OCI-M2 (cell line): ENCODE results near the gene DGKH.
"Not testable (repeated sequence)": the region's sequence is repeated elsewhere in the genome, so short reads cannot be mapped to it uniquely, and the experiment has no call there.

Source experiments
- DNase-seq: peaks from one replicate; lab custom pipeline; 2025; ENCODE audit not compliant: unreplicated experiment; lab: John Stamatoyannopoulos, UW

The DGKH gene

DNA sequence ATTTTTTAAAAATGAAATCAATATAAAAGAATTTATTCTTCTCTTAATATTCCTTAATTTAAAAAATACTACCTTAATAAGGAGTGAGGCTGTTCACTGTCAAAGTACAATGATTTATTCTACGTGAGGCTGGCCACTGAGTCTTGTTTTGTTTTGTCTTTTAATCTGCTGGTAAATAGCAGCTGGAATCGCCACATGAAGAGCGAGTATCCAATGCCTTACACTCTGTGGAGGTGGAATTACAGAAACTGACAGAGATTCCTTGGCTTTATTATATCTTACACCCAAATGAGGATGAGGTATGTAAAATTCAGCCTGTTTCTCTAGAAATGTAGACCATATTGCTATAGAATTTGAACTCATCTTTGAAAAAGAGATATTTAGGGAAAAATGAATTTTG is 170.6 kb downstream of the DGKH start:
- DNase-seq, result no peak

DNA sequence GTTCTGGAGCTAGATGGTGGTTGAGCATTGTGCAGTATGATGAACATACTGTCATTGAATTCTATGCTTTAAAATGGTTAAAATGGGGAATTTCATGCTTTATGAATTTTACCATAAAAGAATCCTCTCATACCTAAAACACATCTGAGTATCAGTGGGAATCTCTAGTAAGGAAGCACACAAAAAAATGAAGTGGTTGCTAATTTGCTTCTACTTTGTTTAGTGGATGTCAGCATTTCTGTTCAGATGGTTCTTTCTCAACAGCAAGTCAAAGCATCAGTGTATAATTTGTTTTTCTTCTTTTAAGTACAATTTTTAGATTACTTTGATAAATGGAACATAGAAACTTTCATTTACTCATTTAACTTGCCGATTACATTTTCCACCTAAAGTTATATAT is 171.4 kb downstream of the DGKH start:
- DNase-seq, result no peak

- DNase-seq, result no peak
Measured at GRCh38 chr13:42221121-42221765, 172.8 kb downstream of the DGKH start.

GRCh38 chr13:42223681-42224080 is 175.2 kb downstream of the DGKH start:
- no peak for DNase-seq

DNA sequence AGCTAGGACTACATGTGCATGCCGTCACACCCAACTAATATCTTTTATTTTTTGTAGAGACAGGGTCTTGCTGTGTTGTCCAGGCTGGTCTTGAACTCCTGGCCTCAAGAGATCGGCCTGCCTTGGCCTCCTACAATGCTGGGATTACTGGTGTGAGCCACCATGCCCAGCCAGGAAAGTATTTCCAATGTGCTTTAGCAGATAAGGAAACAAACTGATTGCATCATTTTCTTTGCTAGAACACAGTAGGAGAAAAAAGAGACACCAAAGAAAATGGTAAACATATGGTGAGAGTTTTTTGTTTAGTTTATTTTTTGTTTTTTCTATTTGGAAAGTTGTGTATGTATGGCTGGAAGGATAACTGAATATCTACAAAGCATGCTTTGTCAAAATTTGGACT is 176.6 kb downstream of the DGKH start:
- DNase-seq, result no peak

DNA sequence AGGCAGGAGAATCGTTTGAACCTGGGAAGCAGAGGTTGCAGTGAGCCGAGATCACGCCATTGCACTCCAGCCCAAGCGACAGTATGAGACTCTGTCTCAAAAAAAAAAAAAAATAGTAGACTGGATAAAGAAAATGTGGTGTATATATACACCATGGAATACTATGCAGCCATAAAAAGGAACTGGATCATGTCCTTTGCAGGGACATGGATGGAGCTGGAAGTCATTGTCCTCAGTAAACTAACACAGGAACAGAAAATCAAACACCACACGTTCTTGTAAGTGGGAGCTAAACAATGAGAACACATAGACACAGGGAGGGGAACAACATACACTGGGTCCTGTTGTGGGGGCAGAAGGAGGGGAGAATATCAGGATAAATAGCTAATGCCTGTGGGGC is 178.3 kb downstream of the DGKH start:
- not testable (repeated sequence) for DNase-seq

DNA sequence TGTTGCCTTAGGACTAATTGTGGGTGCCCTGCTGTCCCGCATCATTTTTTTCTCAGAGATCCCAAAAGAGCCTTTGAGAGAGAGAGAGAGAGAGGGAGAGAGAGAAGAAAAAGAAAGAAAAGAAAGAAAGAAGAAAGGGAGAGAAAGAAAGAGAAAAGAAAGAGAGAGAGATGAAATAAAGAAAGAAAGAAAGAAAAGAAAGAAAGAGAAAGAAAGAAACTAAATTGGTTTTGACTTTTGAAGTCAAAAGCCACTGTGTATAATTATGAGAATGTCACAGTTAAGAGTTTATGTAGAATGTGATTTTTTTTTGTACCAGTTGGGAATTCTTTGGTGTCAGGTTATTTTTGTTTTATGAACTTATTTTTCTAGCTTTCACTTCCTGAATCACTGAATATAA is 180.1 kb downstream of the DGKH start:
- DNase-seq, result no peak

DNA sequence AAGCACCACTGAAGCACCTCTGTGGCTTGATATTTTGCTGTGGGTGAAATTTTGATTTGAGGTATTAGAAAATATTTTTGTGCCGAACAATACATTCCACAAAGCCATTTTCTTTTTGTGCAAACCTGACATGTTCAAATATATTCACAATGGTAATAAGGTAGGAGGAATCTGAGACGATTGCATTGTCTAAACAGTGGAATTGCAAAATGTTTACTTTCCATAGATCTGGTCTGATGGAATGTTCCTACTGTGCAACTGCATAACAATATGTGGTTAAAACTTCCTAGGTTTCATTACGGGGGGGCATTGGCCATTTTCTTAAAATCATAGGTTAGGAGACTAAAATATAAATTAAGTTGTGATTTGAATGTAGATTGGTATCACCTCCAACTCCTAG is 180.8 kb downstream of the DGKH start:
- DNase-seq, result no peak

GRCh38 chr13:42232671-42233070 is 184.2 kb downstream of the DGKH start:
- DNase-seq, result no peak

DNA sequence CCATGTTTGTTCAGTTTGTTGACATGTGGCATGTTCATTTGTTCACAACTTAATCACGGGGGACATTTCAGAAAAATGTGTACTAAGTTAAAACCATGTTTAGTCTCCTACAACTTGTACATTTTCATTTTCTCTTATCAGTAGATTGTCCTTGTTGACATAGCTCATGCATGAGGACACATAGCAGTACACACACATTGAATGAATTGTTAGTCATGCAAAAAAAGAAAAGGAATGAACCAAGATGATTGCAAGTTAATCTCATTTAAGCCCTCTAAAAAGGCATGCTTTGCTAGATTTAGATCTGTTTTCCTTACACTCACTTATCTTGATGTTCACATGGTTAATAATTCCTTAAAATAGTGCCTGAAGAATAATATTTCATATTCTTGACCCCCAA is 185.3 kb downstream of the DGKH start:
- no peak for DNase-seq

- no peak for DNase-seq
Measured at GRCh38 chr13:42239161-42239560, 190.7 kb downstream of the DGKH start.

DNA sequence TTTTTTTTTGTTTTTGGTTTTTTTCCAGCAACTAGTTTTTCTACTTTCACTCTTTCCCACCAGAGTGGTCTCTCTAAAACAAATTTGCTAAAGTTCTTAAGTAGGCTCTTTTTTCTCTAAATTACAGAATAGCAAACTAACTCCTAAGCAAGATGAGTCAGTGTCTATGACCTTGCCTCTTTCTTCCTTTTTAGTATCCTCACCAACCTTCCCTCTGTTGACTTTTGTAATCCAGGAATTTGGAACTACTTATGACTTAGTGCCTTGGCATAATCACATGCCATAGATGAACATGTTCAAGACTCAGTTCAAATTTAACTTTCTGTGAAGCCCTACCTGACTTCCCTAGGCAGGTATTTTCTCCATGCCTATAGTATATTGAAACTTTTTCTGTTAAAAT is 191.2 kb downstream of the DGKH start:
- DNase-seq, result no peak

DNA sequence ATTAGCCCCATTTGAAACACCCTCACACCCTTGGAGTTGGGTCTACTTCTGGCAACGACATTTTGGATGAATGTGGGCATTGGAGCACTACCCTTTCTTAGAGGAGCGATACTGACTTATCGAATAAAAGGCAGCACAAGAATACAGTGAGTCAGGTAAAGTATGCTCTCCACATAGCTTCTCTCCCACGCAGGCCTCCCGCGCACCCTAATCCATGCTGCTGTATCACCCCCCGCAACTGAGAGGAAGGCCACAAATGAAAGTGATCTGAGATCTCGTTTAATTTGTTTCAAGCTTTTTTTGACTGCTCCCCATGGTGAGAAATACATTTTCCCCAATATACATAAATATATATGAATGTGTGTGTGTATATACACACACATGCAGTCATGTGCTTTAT is 198.1 kb downstream of the DGKH start:
- DNase-seq, result no peak

GRCh38 chr13:42247883-42248282 is 199.4 kb downstream of the DGKH start:
- DNase-seq, result no peak

GRCh38 chr13:42255886-42256285 is 207.4 kb downstream of the DGKH start:
- no peak for DNase-seq

DNA sequence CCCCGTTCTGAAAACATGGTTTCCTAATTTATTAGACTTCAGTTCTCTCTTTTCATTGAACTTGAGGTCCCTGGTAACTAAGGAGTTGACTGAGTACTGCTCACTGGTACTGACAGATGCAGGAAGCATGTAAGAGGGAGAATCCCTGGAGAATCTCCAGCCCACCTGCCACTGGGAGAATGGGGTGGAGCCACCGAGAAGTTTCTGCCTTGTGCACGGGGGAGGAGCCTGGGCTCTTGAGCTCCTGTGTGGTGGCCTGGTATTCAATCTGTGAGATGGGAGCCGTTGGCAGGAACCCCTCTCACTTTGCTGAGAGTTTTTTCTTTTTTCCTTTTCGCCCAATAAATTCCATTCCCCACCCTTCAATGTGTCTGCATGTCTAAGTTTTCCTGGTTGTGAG is 210.3 kb downstream of the DGKH start:
- no peak for DNase-seq

DNA sequence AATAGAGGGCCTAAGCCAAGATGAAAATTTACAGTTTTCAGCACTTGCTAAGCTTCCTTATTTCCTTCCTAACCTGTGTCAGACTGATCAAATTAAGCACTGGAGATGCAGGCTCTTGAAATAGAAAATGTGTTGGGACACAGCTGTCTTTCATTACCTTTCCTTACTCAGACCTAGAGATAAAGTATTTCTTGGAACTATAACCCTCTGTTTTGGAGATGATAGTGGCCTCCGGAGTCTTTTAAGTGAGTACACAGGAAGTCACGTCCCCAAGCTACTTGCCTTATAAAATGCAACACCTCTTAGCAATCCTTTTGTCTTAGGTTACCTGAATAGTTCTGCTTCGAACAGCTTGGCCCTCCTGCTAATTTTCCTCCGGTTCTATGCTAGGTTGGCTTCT is 211.1 kb downstream of the DGKH start:
- DNase-seq, result no peak

DNA sequence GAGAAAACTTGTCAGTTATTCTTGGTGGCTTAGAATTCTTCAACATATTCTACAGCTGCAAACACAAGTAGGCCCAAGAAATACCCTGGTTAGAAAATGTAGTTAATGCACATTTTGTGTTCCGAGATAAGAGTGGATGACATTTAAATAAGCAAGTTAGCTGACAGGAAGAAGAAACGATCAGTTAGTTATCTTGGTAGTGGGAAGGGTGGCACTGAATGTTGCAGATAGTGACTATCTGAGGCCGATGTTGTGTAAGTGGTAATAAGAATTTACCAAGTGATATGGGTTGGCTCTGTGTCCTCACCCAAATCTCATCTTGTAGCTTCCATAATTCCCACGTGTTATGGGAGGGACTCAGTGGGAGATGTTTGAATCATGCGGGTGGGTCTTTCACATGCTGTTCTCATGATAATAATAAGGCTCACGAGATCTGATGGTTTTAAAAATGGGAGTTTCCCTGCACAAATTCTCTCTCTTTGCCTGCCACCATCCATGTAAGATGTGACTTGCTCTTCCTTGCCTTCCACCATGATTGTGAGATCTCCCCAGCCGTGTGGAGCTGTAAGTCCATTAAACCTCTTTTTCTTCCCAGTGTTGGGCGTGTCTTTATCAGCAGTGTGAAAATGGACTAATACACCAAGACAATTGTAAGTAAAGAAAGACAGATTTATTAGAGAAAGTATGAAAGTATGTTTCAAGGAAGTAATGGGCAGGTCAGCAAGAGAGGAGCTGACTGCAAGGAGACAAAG is 212.6 kb downstream of the DGKH start:
- DNase-seq, result no peak

DNA sequence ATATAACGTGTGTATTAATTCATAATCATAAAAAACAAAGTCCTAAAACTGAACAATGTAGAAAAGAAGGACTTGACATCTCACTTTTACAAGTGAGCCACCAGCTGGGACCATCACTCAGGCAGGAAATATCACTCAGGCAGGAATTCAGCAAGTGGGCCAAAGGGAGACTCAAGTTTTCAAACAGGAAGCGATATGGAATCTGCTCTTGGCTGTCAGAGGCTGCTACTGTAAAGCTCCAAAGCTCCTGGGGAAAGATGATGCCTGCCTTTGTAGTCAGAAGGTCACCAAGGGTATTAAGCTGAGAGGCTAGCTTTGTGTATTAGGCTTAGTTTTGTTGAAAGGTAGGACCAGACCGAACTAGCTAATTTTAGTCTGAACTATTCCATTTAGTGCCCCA is 218.0 kb downstream of the DGKH start:
- DNase-seq, result no peak

GRCh38 chr13:42270160-42270856 is 221.9 kb downstream of the DGKH start:
- no peak for DNase-seq

GRCh38 chr13:42270857-42271215 is 222.4 kb downstream of the DGKH start:
- DNase-seq, result no peak

GRCh38 chr13:42271337-42272114 is 223.1 kb downstream of the DGKH start:
- DNase-seq, result no peak
